GM23338 (cell line): Measurements from ENCODE around the gene FAN1. TPM values are rescaled to one million over a fixed set of nuclear protein-coding genes. Genes with fewer than 3 reads are reported as not detected.

Experiments
- ATAC-seq: fragments of 200-7000 bp; cut with Tn5 transposase; 3 replicates; pipeline ENCODE4 v1.9.1; 2020
- DNase-seq: peaks from one replicate; pipeline ENCODE4 v3.0.0-alpha.2; 2015; ENCODE audit warnings: low spot score
- H2AFZ ChIP-seq: fragments of 200-600 bp; sonication (generic); 2 replicates; pipeline ENCODE4 v1.8.0; 2016; ENCODE audit warnings: antibody characterized with exemption, mild to moderate bottlenecking, moderate library complexity
- H3F3A ChIP-seq: fragments of 200-600 bp; sonication (generic); replicated peaks from 2 replicates; pipeline ENCODE4 v1.8.0; 2017; ENCODE audit warnings: antibody characterized with exemption, mixed run types, low read depth
- H3K27ac ChIP-seq: fragments of 200-600 bp; sonication (generic); 2 replicates; pipeline ENCODE4 v1.6.1; 2016; ENCODE audit warnings: low read depth
- H3K27me3 ChIP-seq: fragments of 200-600 bp; sonication (generic); 2 replicates; pipeline ENCODE4 v1.8.0; 2016; ENCODE audit warnings: mild to moderate bottlenecking, mixed run types, moderate library complexity; ENCODE audit not compliant: insufficient read depth
- H3K36me3 ChIP-seq: fragments of 200-600 bp; sonication (generic); 2 replicates; pipeline ENCODE4 v1.8.0; 2016; ENCODE audit warnings: mild to moderate bottlenecking; ENCODE audit not compliant: insufficient read depth
- H3K4me1 ChIP-seq: fragments of 200-600 bp; sonication (generic); 2 replicates; pipeline ENCODE4 v1.8.0; 2016; ENCODE audit warnings: mild to moderate bottlenecking, moderate library complexity; ENCODE audit not compliant: insufficient read depth
- H3K4me2 ChIP-seq: fragments of 200-600 bp; sonication (generic); 2 replicates; pipeline ENCODE4 v1.7.1; 2017; ENCODE audit warnings: mixed run types
- H3K4me3 ChIP-seq: fragments of 200-600 bp; sonication (generic); 2 replicates; pipeline ENCODE4 v1.6.1; 2016; ENCODE audit warnings: mixed run types
- H3K79me2 ChIP-seq: fragments of 200-600 bp; sonication (generic); replicated peaks from 2 replicates; pipeline ENCODE4 v1.8.0; 2017; ENCODE audit warnings: mild to moderate bottlenecking; ENCODE audit not compliant: insufficient read depth
- H3K9me2 ChIP-seq: fragments of 200-600 bp; sonication (generic); 2 replicates; pipeline ENCODE4 v1.8.0; 2017; ENCODE audit not compliant: insufficient read depth
- H4K20me1 ChIP-seq: fragments of 200-600 bp; sonication (generic); replicated peaks from 2 replicates; pipeline ENCODE4 v1.8.0; 2017; ENCODE audit warnings: mild to moderate bottlenecking; ENCODE audit not compliant: insufficient read depth
- H3K27ac Mint-ChIP-seq: 2 replicates; pipeline ENCODE4 v1.8.0; 2020; ENCODE audit warnings: inconsistent platforms, mild to moderate bottlenecking, moderate library complexity, mixed read lengths
- H3K27me3 Mint-ChIP-seq: 3 replicates; pipeline ENCODE4 v1.8.0; 2022; ENCODE audit warnings: low read depth, mild to moderate bottlenecking, moderate library complexity, mixed read lengths, inconsistent platforms; ENCODE audit not compliant: insufficient read depth, poor library complexity
- H3K36me3 Mint-ChIP-seq: 3 replicates; pipeline ENCODE4 v1.8.0; 2021; ENCODE audit warnings: low read depth, mild to moderate bottlenecking, inconsistent platforms, moderate library complexity, mixed read lengths
- H3K4me1 Mint-ChIP-seq: 3 replicates; pipeline ENCODE4 v1.8.0; 2020; ENCODE audit warnings: mild to moderate bottlenecking, inconsistent platforms, mixed read lengths
- H3K4me3 Mint-ChIP-seq: 3 replicates; pipeline ENCODE4 v1.8.0; 2021; ENCODE audit warnings: moderate library complexity, mild to moderate bottlenecking, inconsistent platforms, mixed read lengths
- H3K9me3 Mint-ChIP-seq: 3 replicates; pipeline ENCODE4 v1.8.0; 2020; ENCODE audit warnings: moderate library complexity, mild to moderate bottlenecking, inconsistent platforms, mixed read lengths
- CREB1 ChIP-seq: fragments of 250-450 bp; sonication (Bioruptor Pico); IDR thresholded peaks from 2 replicates; pipeline ENCODE4 v1.5.0; 2020; ENCODE audit warnings: low read depth, mild to moderate bottlenecking, moderate library complexity
- EZH2 ChIP-seq: fragments of 200-600 bp; sonication (generic); IDR thresholded peaks from one replicate; pipeline ENCODE4 v1.8.0; 2017; ENCODE audit warnings: antibody characterized with exemption, mild to moderate bottlenecking, low read depth; ENCODE audit not compliant: unreplicated experiment
- EZH2phosphoT487 ChIP-seq: fragments of 200-600 bp; sonication (generic); IDR thresholded peaks from one replicate; pipeline ENCODE4 v1.8.1; 2018; ENCODE audit warnings: antibody characterized with exemption; ENCODE audit not compliant: unreplicated experiment
- NANOG ChIP-seq: IDR thresholded peaks from 2 replicates; pipeline ENCODE4 v1.6.1; 2016; ENCODE audit warnings: antibody characterized with exemption, borderline replicate concordance
- POLR2AphosphoS5 ChIP-seq: IDR thresholded peaks from 2 replicates; pipeline ENCODE4 v1.6.1; 2016; ENCODE audit warnings: antibody characterized with exemption, low read depth
- STAT1 ChIP-seq: IDR thresholded peaks from one replicate; pipeline ENCODE4 v1.6.1; 2016; ENCODE audit warnings: antibody characterized with exemption; ENCODE audit not compliant: unreplicated experiment
- ZNF114 ChIP-seq: fragments of 250-450 bp; sonication (Bioruptor Pico); IDR thresholded peaks from 2 replicates; pipeline ENCODE4 v1.5.0; 2020; ENCODE audit warnings: mild to moderate bottlenecking, moderate library complexity
- ZNF331 ChIP-seq: fragments of 250-450 bp; sonication (Bioruptor Pico); IDR thresholded peaks from 2 replicates; pipeline ENCODE4 v1.5.0; 2020; ENCODE audit warnings: low read depth, mild to moderate bottlenecking, moderate library complexity
- polyA plus RNA-seq: library from polyadenylated mRNA; unstranded; fragments of >200 nt; fragmentation: Nextera tagmentation; extraction: Ambion mirVana; gene quantifications from 2 replicates; pipeline ENCODE4 v1.2.1, GENCODE V29; 2016
- total RNA-seq: library from RNA; depleted of rRNA; stranded (reverse); fragments of >200 nt; shearing (Covaris generic); gene quantifications from 2 replicates; pipeline ENCODE4 v1.2.3, GENCODE V29; 2014
- TF ChIP-seq, protein P1 (sequence below), 2 experiments: fragments of 200-600 bp in 1 of 2; sonication (generic) in 1 of 2; conservative IDR thresholded peaks; 2 replicates each; pipeline versions ENCODE4 v1.5.1 to v1.6.1; 2016 to 2017; ENCODE audit warnings: antibody characterized with exemption in 2 of 2, low read depth in 2 of 2, mild to moderate bottlenecking in 2 of 2, moderate library complexity in 1 of 2
- TF ChIP-seq, protein P2 (sequence below): IDR thresholded peaks from 2 replicates; pipeline ENCODE4 v1.6.1; 2016; ENCODE audit warnings: antibody characterized with exemption
- TF ChIP-seq, protein P3 (sequence below): fragments of 250-450 bp; sonication (Bioruptor Pico); IDR thresholded peaks from 2 replicates; pipeline ENCODE4 v1.5.0; 2020; ENCODE audit warnings: mild to moderate bottlenecking, moderate library complexity

FAN1 gene
- total and polyA plus RNA-seq, 2 experiments from 2014 or later: 9.1 to 29.2 TPM

DNA sequence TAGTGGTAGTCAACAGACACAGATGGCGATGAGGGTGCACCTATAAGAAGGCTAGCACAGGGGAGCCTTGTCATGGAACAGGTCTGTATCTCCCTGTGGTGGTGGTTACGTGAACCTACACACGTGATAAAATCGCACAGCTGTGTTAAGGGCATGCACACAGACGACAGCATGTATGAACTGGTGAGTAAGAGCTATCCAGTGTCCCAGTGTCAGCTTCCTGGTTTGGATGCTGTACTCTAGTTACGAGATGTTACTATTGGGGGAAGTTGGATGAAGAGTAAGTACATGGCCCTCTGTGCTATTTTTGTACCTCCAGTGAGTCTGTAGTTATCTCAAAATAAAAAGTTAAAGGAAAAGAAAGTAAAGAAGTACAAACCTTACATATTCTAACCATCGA, 49.5 kb downstream of the FAN1 start:
- Histone ChIP-seq H2AFZ (no peak overlapping the region), H3K9me2 (no peaks in the 10 kb centered on the region), H3K27ac (no peak overlapping the region), H3K36me3 (peaks cover 22% of the 10 kb centered on the region), H3K4me3 (no peak overlapping the region), H3K27me3 (no peaks in the 10 kb centered on the region), H3K79me2 (no peaks in the 10 kb centered on the region), H4K20me1 (no peaks in the 10 kb centered on the region), H3K4me1 (no peaks in the 10 kb centered on the region), H3K4me2 (no peak overlapping the region), H3F3A (no peaks in the 10 kb centered on the region)
- H3K4me3 Mint-ChIP-seq: no peak overlapping the region
- peaks cover 72% of the 10 kb centered on the region for H3K36me3 Mint-ChIP-seq
- peaks cover 3% of the 10 kb centered on the region; the same call in 2 of the 3 replicates for H3K9me3 Mint-ChIP-seq
- ATAC-seq: no peak
- no peak overlapping the region for H3K27ac Mint-ChIP-seq
- H3K4me1 Mint-ChIP-seq: peaks cover 6% of the 10 kb centered on the region; the same call in 2 of the 3 replicates
- TF ChIP-seq EZH2phosphoT487 (no peak), POLR2AphosphoS5 (no peak), NANOG (no peak), ZNF114 (CRISPR knock-in tag) (no peak), CREB1 (CRISPR knock-in tag) (no peak), EZH2 (no peak), STAT1 (no peak)
- TF ChIP-seq, protein P1, sequence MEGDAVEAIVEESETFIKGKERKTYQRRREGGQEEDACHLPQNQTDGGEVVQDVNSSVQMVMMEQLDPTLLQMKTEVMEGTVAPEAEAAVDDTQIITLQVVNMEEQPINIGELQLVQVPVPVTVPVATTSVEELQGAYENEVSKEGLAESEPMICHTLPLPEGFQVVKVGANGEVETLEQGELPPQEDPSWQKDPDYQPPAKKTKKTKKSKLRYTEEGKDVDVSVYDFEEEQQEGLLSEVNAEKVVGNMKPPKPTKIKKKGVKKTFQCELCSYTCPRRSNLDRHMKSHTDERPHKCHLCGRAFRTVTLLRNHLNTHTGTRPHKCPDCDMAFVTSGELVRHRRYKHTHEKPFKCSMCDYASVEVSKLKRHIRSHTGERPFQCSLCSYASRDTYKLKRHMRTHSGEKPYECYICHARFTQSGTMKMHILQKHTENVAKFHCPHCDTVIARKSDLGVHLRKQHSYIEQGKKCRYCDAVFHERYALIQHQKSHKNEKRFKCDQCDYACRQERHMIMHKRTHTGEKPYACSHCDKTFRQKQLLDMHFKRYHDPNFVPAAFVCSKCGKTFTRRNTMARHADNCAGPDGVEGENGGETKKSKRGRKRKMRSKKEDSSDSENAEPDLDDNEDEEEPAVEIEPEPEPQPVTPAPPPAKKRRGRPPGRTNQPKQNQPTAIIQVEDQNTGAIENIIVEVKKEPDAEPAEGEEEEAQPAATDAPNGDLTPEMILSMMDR (conservative IDR thresholded peaks at IDR 0.05; ENCODE audit: low read depth in 2 of 2): no peak
- TF ChIP-seq, protein P2, sequence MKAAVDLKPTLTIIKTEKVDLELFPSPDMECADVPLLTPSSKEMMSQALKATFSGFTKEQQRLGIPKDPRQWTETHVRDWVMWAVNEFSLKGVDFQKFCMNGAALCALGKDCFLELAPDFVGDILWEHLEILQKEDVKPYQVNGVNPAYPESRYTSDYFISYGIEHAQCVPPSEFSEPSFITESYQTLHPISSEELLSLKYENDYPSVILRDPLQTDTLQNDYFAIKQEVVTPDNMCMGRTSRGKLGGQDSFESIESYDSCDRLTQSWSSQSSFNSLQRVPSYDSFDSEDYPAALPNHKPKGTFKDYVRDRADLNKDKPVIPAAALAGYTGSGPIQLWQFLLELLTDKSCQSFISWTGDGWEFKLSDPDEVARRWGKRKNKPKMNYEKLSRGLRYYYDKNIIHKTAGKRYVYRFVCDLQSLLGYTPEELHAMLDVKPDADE: no peak
- no peak for DNase-seq
- H3K27me3 Mint-ChIP-seq: peaks cover 8% of the 10 kb centered on the region

DNA sequence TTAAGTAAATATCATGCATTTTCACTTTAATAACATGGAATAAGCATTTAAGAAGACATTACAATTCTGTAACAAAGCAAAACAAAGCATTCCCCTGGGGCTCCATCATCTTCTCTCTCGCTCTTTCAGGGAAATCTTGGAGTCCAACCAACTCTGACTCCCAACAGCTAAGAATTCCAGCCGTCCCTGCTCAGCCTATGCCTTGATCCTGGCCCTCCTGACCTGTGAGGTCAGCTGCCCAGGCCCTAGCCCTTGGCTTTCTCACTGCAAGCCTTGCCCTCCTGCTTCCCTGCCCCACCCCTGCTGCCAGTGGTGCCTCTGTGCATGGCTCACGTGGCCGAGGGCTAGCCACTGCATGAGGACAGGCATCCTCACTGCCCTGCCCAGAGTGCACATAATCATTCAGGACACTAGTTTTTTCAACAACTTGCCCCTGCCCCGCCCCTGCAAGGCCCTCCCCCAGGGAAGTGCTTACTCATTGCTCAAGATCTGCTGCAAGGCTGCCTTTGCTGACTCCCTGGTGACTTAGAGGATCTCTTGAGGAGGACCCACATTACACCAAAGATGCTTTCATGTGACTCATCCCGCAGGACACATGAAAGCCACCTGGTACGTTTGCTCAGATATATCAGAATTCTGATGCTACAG, 50.1 kb downstream of the FAN1 start:
- no peaks in the 10 kb centered on the region for H4K20me1 ChIP-seq
- no peak overlapping the region for H2AFZ ChIP-seq
- no peak for DNase-seq
- H3K36me3 Mint-ChIP-seq: peaks cover 67% of the 10 kb centered on the region
- H3K4me1 ChIP-seq: no peaks in the 10 kb centered on the region
- no peaks in the 10 kb centered on the region for H3F3A ChIP-seq
- peaks cover 6% of the 10 kb centered on the region; the same call in 2 of the 3 replicates for H3K4me1 Mint-ChIP-seq
- peaks cover 8% of the 10 kb centered on the region for H3K27me3 Mint-ChIP-seq
- H3K4me2 ChIP-seq: no peak overlapping the region
- peaks cover 3% of the 10 kb centered on the region; the same call in 2 of the 3 replicates for H3K9me3 Mint-ChIP-seq
- H3K9me2 ChIP-seq: no peaks in the 10 kb centered on the region
- no peaks in the 10 kb centered on the region for H3K79me2 ChIP-seq
- H3K27ac Mint-ChIP-seq: peak overlapping the region; percentile 89
- no peak overlapping the region for H3K4me3 ChIP-seq
- H3K27ac ChIP-seq: no peak overlapping the region
- no peak overlapping the region for H3K4me3 Mint-ChIP-seq
- H3K36me3 ChIP-seq: peaks cover 22% of the 10 kb centered on the region
- ATAC-seq: no peak; the same call in 1 of the 3 replicates
- H3K27me3 ChIP-seq: no peaks in the 10 kb centered on the region
- TF ChIP-seq, protein P3, sequence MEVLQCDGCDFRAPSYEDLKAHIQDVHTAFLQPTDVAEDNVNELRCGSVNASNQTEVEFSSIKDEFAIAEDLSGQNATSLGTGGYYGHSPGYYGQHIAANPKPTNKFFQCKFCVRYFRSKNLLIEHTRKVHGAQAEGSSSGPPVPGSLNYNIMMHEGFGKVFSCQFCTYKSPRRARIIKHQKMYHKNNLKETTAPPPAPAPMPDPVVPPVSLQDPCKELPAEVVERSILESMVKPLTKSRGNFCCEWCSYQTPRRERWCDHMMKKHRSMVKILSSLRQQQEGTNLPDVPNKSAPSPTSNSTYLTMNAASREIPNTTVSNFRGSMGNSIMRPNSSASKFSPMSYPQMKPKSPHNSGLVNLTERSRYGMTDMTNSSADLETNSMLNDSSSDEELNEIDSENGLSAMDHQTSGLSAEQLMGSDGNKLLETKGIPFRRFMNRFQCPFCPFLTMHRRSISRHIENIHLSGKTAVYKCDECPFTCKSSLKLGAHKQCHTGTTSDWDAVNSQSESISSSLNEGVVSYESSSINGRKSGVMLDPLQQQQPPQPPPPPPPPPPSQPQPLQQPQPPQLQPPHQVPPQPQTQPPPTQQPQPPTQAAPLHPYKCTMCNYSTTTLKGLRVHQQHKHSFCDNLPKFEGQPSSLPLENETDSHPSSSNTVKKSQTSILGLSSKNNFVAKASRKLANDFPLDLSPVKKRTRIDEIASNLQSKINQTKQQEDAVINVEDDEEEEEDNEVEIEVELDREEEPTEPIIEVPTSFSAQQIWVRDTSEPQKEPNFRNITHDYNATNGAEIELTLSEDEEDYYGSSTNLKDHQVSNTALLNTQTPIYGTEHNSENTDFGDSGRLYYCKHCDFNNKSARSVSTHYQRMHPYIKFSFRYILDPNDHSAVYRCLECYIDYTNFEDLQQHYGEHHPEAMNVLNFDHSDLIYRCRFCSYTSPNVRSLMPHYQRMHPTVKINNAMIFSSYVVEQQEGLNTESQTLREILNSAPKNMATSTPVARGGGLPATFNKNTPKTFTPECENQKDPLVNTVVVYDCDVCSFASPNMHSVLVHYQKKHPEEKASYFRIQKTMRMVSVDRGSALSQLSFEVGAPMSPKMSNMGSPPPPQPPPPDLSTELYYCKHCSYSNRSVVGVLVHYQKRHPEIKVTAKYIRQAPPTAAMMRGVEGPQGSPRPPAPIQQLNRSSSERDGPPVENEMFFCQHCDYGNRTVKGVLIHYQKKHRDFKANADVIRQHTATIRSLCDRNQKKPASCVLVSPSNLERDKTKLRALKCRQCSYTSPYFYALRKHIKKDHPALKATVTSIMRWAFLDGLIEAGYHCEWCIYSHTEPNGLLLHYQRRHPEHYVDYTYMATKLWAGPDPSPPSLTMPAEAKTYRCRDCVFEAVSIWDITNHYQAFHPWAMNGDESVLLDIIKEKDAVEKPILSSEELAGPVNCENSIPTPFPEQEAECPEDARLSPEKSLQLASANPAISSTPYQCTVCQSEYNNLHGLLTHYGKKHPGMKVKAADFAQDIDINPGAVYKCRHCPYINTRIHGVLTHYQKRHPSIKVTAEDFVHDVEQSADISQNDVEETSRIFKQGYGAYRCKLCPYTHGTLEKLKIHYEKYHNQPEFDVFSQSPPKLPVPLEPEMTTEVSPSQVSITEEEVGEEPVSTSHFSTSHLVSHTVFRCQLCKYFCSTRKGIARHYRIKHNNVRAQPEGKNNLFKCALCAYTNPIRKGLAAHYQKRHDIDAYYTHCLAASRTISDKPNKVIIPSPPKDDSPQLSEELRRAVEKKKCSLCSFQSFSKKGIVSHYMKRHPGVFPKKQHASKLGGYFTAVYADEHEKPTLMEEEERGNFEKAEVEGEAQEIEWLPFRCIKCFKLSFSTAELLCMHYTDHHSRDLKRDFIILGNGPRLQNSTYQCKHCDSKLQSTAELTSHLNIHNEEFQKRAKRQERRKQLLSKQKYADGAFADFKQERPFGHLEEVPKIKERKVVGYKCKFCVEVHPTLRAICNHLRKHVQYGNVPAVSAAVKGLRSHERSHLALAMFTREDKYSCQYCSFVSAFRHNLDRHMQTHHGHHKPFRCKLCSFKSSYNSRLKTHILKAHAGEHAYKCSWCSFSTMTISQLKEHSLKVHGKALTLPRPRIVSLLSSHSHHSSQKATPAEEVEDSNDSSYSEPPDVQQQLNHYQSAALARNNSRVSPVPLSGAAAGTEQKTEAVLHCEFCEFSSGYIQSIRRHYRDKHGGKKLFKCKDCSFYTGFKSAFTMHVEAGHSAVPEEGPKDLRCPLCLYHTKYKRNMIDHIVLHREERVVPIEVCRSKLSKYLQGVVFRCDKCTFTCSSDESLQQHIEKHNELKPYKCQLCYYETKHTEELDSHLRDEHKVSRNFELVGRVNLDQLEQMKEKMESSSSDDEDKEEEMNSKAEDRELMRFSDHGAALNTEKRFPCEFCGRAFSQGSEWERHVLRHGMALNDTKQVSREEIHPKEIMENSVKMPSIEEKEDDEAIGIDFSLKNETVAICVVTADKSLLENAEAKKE (CRISPR knock-in tag): no peak
- no peak for TF ChIP-seq STAT1
- TF ChIP-seq EZH2: no peak
- TF ChIP-seq NANOG: no peak
- TF ChIP-seq EZH2phosphoT487: no peak
- no peak for TF ChIP-seq ZNF331
- TF ChIP-seq POLR2AphosphoS5: no peak
- TF ChIP-seq ZNF114 (CRISPR knock-in tag): no peak
